ENCODE results near the gene PLCB4.
"Not testable (repeated sequence)": the region's sequence is repeated elsewhere in the genome, so short reads cannot be mapped to it uniquely, and the experiment has no call there.

PLCB4 gene

GRCh38 chr20:9068841-9069663, at the start of gene PLCB4:
PLCB4 (plus strand) TSS chr20:9069087; CDS start chr20:9307815, 238,728 bp downstream.
- in situ Hi-C loops (cut with MboI; ENCODE audit: low sequenced_read_pairs): no loop called here

- in situ Hi-C loops (cut with MboI; ENCODE audit: low sequenced_read_pairs): no loop called here
Observed at GRCh38 chr20:9019833-9020232, 49.1 kb upstream of the PLCB4 start.

GRCh38 chr20:9021216-9021615, 47.7 kb upstream of the PLCB4 start:
- in situ Hi-C loops (cut with MboI; ENCODE audit: low sequenced_read_pairs): no loop called here

GRCh38 chr20:9021699-9022098, 47.2 kb upstream of the PLCB4 start:
- in situ Hi-C loops (cut with MboI; ENCODE audit: low sequenced_read_pairs): no loop called here

- in situ Hi-C loops (cut with MboI; ENCODE audit: low sequenced_read_pairs): no loop called here
Observed at GRCh38 chr20:9022376-9022775, 46.5 kb upstream of the PLCB4 start.

GRCh38 chr20:9024606-9025005, 44.3 kb upstream of the PLCB4 start:
- in situ Hi-C loops (cut with MboI; ENCODE audit: low sequenced_read_pairs): no loop called here

GRCh38 chr20:9025011-9025410, 43.9 kb upstream of the PLCB4 start:
- in situ Hi-C loops (cut with MboI; ENCODE audit: low sequenced_read_pairs): no loop called here

GRCh38 chr20:9025643-9026042, 43.2 kb upstream of the PLCB4 start:
- in situ Hi-C loops (cut with MboI; ENCODE audit: low sequenced_read_pairs): no loop called here

- in situ Hi-C loops (cut with MboI; ENCODE audit: low sequenced_read_pairs): no loop called here
Observed at GRCh38 chr20:9027626-9028025, 41.3 kb upstream of the PLCB4 start.

GRCh38 chr20:9028419-9028818, 40.5 kb upstream of the PLCB4 start:
- in situ Hi-C loops (cut with MboI; ENCODE audit: low sequenced_read_pairs): no loop called here

GRCh38 chr20:9031991-9032390, 36.9 kb upstream of the PLCB4 start:
- in situ Hi-C loops (cut with MboI; ENCODE audit: low sequenced_read_pairs): no loop called here

- in situ Hi-C loops (cut with MboI; ENCODE audit: low sequenced_read_pairs): no loop called here
Observed at GRCh38 chr20:9032758-9033157, 36.1 kb upstream of the PLCB4 start.

- in situ Hi-C loops (cut with MboI; ENCODE audit: low sequenced_read_pairs): no loop called here
Observed at GRCh38 chr20:9035126-9035525, 33.8 kb upstream of the PLCB4 start.

GRCh38 chr20:9036593-9036992, 32.3 kb upstream of the PLCB4 start:
- in situ Hi-C loops (cut with MboI; ENCODE audit: low sequenced_read_pairs): no loop called here

- in situ Hi-C loops (cut with MboI; ENCODE audit: low sequenced_read_pairs): no loop called here
Observed at GRCh38 chr20:9038791-9039535, 29.9 kb upstream of the PLCB4 start.

- in situ Hi-C loops (cut with MboI; ENCODE audit: low sequenced_read_pairs): no loop called here
Observed at GRCh38 chr20:9040863-9041524, 27.9 kb upstream of the PLCB4 start.

GRCh38 chr20:9043364-9043763, 25.5 kb upstream of the PLCB4 start:
- in situ Hi-C loops (cut with MboI; ENCODE audit: low sequenced_read_pairs): no loop called here

GRCh38 chr20:9047928-9048327, 21.0 kb upstream of the PLCB4 start:
- in situ Hi-C loops (cut with MboI; ENCODE audit: low sequenced_read_pairs): not testable (repeated sequence)

- in situ Hi-C loops (cut with MboI; ENCODE audit: low sequenced_read_pairs): no loop called here
Observed at GRCh38 chr20:9051508-9051907, 17.4 kb upstream of the PLCB4 start.

- in situ Hi-C loops (cut with MboI; ENCODE audit: low sequenced_read_pairs): no loop called here
Observed at GRCh38 chr20:9052136-9052535, 16.8 kb upstream of the PLCB4 start.

GRCh38 chr20:9053108-9053507, 15.8 kb upstream of the PLCB4 start:
- in situ Hi-C loops (cut with MboI; ENCODE audit: low sequenced_read_pairs): no loop called here

GRCh38 chr20:9054176-9054575, 14.7 kb upstream of the PLCB4 start:
- in situ Hi-C loops (cut with MboI; ENCODE audit: low sequenced_read_pairs): no loop called here
